ENCODE results near the gene PLEK2. TPM values are rescaled to one million over a fixed set of nuclear protein-coding genes. Genes with fewer than 3 reads are reported as not detected.
"Not testable (repeated sequence)": the region's sequence is repeated elsewhere in the genome, so short reads cannot be mapped to it uniquely, and the experiment has no call there.

Gene PLEK2
- total and polyA plus RNA-seq, 2 experiments from 2014 or later: 1.0 to 2.2 TPM

DNA sequence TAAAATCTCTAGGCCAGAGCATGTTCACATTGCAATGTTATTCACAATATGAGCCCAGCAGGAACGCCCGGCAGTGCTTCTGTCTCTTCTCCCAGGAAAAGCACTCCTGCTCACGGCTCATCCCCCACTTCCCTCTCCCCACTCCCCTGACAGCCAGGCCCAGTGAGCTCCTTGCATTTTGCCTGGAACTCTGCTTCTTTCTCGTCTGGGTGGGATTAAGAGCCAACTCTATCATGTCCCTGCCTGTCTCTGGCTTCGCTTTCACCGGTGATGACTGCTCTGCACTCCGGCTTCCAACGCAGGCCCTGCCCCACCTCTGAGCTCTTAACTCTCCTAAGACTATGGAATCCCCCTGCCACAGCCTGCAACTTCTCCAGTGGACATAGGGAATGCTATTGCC, 2.5 kb downstream of the PLEK2 start (continued):
- TF ChIP-seq STAT1 (IDR thresholded peaks at IDR 0.05; ENCODE audit: unreplicated experiment) (no peak), EZH2 (IDR thresholded peaks at IDR 0.05; ENCODE audit: low read depth, unreplicated experiment) (no peak), NANOG (IDR thresholded peaks at IDR 0.05; ENCODE audit: borderline replicate concordance) (no peak), POLR2AphosphoS5 (IDR thresholded peaks at IDR 0.05; ENCODE audit: low read depth) (no peak), CREB1 (CRISPR knock-in tag; IDR thresholded peaks at IDR 0.05; ENCODE audit: low read depth) (no peak)
- TF ChIP-seq, protein P1, sequence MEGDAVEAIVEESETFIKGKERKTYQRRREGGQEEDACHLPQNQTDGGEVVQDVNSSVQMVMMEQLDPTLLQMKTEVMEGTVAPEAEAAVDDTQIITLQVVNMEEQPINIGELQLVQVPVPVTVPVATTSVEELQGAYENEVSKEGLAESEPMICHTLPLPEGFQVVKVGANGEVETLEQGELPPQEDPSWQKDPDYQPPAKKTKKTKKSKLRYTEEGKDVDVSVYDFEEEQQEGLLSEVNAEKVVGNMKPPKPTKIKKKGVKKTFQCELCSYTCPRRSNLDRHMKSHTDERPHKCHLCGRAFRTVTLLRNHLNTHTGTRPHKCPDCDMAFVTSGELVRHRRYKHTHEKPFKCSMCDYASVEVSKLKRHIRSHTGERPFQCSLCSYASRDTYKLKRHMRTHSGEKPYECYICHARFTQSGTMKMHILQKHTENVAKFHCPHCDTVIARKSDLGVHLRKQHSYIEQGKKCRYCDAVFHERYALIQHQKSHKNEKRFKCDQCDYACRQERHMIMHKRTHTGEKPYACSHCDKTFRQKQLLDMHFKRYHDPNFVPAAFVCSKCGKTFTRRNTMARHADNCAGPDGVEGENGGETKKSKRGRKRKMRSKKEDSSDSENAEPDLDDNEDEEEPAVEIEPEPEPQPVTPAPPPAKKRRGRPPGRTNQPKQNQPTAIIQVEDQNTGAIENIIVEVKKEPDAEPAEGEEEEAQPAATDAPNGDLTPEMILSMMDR (conservative IDR thresholded peaks at IDR 0.05; ENCODE audit: low read depth in 2 of 2): no peak

DNA sequence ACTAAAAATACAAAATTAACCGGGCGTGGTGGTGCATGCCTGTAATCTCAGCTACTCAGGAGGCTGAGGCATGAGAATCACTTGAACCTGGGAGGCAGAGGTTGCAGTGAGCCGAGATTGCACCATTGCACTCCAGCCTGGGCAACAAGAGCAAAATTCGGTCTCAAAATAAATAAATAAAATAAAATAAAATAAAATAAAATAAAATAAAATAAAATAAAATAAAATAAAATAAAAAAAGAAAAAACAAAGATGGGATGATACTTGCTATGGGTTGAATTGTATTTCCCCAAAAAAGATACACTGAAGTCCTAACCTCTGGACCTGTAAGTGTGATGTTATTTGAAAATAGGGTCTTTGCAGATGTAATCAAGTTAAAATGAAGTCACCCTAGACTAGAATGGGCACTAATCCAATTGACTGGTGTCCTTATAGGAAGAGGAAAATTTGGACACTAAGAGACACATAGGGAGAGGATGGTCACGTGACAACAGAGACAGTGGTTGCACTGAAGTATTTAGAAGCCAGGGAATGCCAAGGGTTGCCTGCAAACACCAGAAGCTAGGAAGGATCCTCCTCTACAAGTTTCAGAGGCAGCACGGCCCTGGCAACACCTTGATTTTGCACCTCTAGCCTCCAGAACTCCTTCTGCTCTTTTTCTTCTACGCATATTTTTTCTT, 3.7 kb downstream of the PLEK2 start:
- not testable (repeated sequence) for H3K36me3 ChIP-seq (ENCODE audit: insufficient read depth); H3K4me3 ChIP-seq; H3K9me2 ChIP-seq (ENCODE audit: insufficient read depth); H3K27ac ChIP-seq (ENCODE audit: low read depth); H3K36me3 Mint-ChIP-seq (ENCODE audit: low read depth); H2AFZ ChIP-seq; DNase-seq (ENCODE audit: low spot score); H3K9me3 Mint-ChIP-seq; H3K27ac Mint-ChIP-seq; H3K4me2 ChIP-seq; H3K4me3 Mint-ChIP-seq; H4K20me1 ChIP-seq (replicated peaks; ENCODE audit: insufficient read depth); H3K4me1 ChIP-seq (ENCODE audit: insufficient read depth); ATAC-seq; H3F3A ChIP-seq (replicated peaks; ENCODE audit: low read depth); H3K79me2 ChIP-seq (replicated peaks; ENCODE audit: insufficient read depth)
- Mint-ChIP-seq H3K4me1 (peaks cover 16% of the 10 kb centered on the region), H3K27me3 (ENCODE audit: insufficient read depth, low read depth, poor library complexity) (peaks cover 29% of the 10 kb centered on the region)
- H3K27me3 ChIP-seq (ENCODE audit: insufficient read depth): peaks cover 31% of the 10 kb centered on the region

DNA sequence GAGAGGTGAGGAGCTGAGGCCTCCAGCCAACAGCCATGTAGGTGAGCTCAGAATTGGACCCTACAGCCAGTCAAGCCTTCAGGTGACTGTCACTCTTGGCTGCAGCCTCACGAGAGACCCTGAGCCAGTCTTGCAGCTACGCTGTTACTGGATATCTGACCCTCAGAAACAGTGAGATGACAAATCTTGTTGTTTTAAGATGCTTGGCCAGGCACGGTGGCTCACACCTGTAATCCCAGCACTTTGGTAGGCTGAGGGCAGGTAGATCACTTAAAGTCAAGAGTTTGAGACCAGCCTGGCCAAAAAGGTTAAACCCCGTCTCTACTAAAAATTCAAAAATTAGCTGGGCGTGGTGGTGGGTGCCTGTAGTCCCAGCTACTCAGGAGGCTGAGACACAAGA, 6.2 kb downstream of the PLEK2 start:
- Mint-ChIP-seq H3K36me3 (ENCODE audit: low read depth) (no peaks in the 10 kb centered on the region), H3K9me3 (no peaks in the 10 kb centered on the region), H3K4me3 (no peak overlapping the region), H3K27me3 (ENCODE audit: insufficient read depth, low read depth, poor library complexity) (peaks cover 10% of the 10 kb centered on the region), H3K4me1 (peaks cover 7% of the 10 kb centered on the region; the same call in 2 of the 3 replicates), H3K27ac (no peak overlapping the region)
- peaks cover 6% of the 10 kb centered on the region; the same call in 1 of the 2 replicates for H3K27me3 ChIP-seq (ENCODE audit: insufficient read depth)
- H3F3A ChIP-seq (replicated peaks; ENCODE audit: low read depth): no peaks in the 10 kb centered on the region
- no peaks in the 10 kb centered on the region for H3K79me2 ChIP-seq (replicated peaks; ENCODE audit: insufficient read depth)
- DNase-seq (ENCODE audit: low spot score): no peak
- no peaks in the 10 kb centered on the region for H3K4me1 ChIP-seq (ENCODE audit: insufficient read depth)
- no peak overlapping the region for H3K4me2 ChIP-seq
- no peak overlapping the region for H3K27ac ChIP-seq (ENCODE audit: low read depth)
- no peaks in the 10 kb centered on the region for H3K9me2 ChIP-seq (ENCODE audit: insufficient read depth)
- no peak overlapping the region for H3K4me3 ChIP-seq
- no peaks in the 10 kb centered on the region for H3K36me3 ChIP-seq (ENCODE audit: insufficient read depth)
- H4K20me1 ChIP-seq (replicated peaks; ENCODE audit: insufficient read depth): no peaks in the 10 kb centered on the region
- ATAC-seq: no peak
- TF ChIP-seq NANOG (IDR thresholded peaks at IDR 0.05; ENCODE audit: borderline replicate concordance) (no peak), ZNF114 (CRISPR knock-in tag; IDR thresholded peaks at IDR 0.05) (no peak), CREB1 (CRISPR knock-in tag; IDR thresholded peaks at IDR 0.05; ENCODE audit: low read depth) (no peak)
- TF ChIP-seq, protein P2, sequence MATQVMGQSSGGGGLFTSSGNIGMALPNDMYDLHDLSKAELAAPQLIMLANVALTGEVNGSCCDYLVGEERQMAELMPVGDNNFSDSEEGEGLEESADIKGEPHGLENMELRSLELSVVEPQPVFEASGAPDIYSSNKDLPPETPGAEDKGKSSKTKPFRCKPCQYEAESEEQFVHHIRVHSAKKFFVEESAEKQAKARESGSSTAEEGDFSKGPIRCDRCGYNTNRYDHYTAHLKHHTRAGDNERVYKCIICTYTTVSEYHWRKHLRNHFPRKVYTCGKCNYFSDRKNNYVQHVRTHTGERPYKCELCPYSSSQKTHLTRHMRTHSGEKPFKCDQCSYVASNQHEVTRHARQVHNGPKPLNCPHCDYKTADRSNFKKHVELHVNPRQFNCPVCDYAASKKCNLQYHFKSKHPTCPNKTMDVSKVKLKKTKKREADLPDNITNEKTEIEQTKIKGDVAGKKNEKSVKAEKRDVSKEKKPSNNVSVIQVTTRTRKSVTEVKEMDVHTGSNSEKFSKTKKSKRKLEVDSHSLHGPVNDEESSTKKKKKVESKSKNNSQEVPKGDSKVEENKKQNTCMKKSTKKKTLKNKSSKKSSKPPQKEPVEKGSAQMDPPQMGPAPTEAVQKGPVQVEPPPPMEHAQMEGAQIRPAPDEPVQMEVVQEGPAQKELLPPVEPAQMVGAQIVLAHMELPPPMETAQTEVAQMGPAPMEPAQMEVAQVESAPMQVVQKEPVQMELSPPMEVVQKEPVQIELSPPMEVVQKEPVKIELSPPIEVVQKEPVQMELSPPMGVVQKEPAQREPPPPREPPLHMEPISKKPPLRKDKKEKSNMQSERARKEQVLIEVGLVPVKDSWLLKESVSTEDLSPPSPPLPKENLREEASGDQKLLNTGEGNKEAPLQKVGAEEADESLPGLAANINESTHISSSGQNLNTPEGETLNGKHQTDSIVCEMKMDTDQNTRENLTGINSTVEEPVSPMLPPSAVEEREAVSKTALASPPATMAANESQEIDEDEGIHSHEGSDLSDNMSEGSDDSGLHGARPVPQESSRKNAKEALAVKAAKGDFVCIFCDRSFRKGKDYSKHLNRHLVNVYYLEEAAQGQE (IDR thresholded peaks at IDR 0.05; ENCODE audit: unreplicated experiment): no peak
- TF ChIP-seq, protein P3, sequence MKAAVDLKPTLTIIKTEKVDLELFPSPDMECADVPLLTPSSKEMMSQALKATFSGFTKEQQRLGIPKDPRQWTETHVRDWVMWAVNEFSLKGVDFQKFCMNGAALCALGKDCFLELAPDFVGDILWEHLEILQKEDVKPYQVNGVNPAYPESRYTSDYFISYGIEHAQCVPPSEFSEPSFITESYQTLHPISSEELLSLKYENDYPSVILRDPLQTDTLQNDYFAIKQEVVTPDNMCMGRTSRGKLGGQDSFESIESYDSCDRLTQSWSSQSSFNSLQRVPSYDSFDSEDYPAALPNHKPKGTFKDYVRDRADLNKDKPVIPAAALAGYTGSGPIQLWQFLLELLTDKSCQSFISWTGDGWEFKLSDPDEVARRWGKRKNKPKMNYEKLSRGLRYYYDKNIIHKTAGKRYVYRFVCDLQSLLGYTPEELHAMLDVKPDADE (IDR thresholded peaks at IDR 0.05): no peak
- H2AFZ ChIP-seq: no peak overlapping the region
